ENCODE data around the gene GPR119. TPM values are rescaled to one million over a fixed set of nuclear protein-coding genes. Genes with fewer than 3 reads are reported as not detected.
"Not testable (repeated sequence)": the region's sequence is repeated elsewhere in the genome, so short reads cannot be mapped to it uniquely, and the experiment has no call there.

GPR119 gene
- total RNA-seq, 1 donor from 2014 or later: not detected

DNA sequence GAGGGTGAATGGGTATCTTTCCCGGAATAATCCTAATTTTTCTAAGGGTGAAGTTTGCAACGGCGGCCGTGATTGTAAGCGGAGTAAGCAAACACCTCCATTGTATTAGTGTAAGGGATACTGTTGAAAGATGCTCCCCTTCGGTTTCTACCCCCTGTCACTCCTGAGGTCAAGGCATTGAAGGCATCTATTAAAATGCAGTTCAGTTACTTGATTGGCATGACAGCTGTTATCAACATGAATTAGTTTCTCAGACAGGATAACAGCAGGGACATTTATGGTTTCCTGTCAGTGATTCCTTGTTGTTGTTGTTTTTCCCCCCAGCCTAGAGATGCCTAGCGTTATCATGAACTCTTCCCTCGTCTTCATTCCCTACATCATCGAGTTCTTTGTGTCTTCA, 45.2 kb downstream of the GPR119 start:
- no peak for DNase-seq (ENCODE audit: low spot score)

DNA sequence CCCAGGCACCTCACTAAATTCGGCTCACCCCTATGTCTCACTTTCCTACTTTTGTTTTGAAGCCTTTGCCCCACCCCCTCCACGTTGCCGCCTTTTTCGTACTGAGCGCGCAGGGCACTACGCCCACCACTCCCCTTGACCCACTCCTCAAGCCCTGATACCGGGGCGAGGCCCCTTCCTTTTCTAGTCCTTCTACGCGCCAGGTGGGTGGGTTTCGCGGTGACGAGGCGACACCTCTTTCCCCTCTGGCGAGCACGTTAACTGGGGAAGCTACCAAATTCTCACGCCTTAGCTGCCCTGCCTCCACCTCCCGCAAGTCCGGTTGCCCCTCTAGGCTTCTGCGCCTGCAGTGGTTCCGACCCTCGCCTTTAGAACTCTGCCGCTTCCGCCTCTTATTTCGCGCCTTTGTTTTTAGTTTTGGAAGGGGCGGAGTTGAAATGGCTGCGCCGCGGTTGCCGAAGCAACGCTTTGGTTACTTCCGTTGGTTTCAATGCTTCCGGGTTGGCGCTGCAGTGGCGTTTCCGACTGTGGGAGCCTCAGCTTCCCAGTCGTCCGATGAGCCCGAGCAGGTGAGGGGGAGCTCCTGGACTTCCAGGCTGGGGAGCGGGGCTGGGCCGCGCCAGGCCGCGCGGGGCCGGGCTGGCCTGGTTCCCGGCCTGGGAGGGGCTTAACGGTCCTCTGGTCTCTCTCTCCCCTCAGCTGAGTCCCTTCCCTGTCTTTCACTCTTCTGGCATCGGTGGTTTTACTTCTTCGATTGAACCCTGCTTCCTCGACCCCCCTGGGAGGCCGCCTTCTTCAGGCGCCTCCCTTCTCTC, 45.9 kb downstream of the GPR119 start, which contains the start of gene SLC25A14:
SLC25A14 (plus strand) TSS at position 512 of the 815 bp plus-strand sequence. CDS start 360 bp downstream, outside the sequence.
- ATAC-seq (peak; percentile 99), DNase-seq (ENCODE audit: low spot score) (peak; percentile 74)

More for the DNA sequence above, 45.2 kb downstream of the GPR119 start:
- peak; percentile 15 for ATAC-seq

DNA sequence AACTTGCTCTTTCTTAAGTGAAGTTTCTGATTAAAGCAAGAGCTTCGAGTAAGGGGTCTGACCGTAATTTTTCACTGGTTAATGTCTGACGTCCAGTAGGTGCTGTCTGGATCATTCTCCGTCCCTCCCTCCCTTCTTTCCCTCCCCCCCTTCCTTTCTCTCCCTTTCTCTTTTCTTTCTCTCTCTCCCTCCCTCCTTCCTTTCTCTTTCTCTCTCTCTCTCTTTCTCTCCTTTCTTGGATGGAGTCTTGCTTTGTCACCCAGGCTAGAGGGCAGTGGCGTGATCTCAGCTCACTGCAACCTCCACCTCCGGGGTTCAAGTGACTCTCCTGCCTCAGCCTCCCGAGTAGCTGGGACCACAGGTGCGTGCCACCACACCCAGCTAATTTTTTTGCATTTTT, 46.6 kb downstream of the GPR119 start:
- DNase-seq (ENCODE audit: low spot score); ATAC-seq: not testable (repeated sequence)

DNA sequence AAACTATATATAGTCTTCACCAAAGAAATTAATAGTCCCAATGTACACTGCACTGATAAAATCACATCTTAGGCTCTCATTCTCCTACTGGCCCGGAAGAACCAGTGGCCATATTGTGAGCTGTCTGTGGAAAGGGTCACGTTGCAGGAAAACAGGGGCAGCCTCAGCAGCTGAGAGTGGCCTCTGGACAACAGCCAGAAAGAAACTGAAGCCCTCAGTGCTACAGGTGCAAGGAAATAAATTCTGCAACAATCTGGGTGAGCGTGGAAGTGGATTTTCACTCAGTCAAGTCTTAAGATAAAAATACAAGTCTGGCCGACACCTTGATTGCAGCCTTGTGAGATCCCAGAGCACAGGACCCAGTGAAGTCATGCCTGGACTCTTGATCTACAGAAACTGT, 48.9 kb downstream of the GPR119 start:
- DNase-seq (ENCODE audit: low spot score): no peak
- no peak for ATAC-seq

Other genes starting within 250 kb of the GPR119 start
- gene AIFM1, start 219.8 kb downstream of the GPR119 start, total RNA-seq: 89.5 TPM
- 0.15 TPM for gene RAB33A, start 213.7 kb downstream of the GPR119 start, total RNA-seq
- 1.1 TPM for gene ZNF280C, start 116.8 kb downstream of the GPR119 start, total RNA-seq
- 2.3 TPM for gene SLC25A14, start 45.8 kb downstream of the GPR119 start, total RNA-seq
- 5.7 TPM for gene RBMX2, start 16.3 kb upstream of the GPR119 start, total RNA-seq